CD14-positive monocyte (primary cell): ENCODE data around the gene EDIL3. TPM values are rescaled to one million over a fixed set of nuclear protein-coding genes. Genes with fewer than 3 reads are reported as not detected.
"Not testable (repeated sequence)": the region's sequence is repeated elsewhere in the genome, so short reads cannot be mapped to it uniquely, and the experiment has no call there.

Experiments
- DNase-seq, 3 donors: peaks; one replicate each; pipeline ENCODE4 v3.0.0-alpha.2; 2011 to 2022
- H2AFZ ChIP-seq: 2 replicates; pipeline ENCODE4 v1.6.0; 2012; ENCODE audit warnings: mild to moderate bottlenecking, low read depth, low read length, inconsistent platforms; ENCODE audit not compliant: insufficient read depth, poor library complexity, severe bottlenecking
- H3K27ac ChIP-seq, 2 donors: 1 replicate in 1 of 2; 2 replicates in 1 of 2; pipeline ENCODE4 v1.5.1; 2012 to 2013; ENCODE audit warnings: low read length in 2 of 2, control low read depth in 1 of 2, inconsistent platforms in 1 of 2, low read depth in 1 of 2, mild to moderate bottlenecking in 1 of 2
- H3K27me3 ChIP-seq, 2 donors: one replicate each; pipeline versions ENCODE4 v1.6.0 to v1.6.1; 2011 to 2013; ENCODE audit warnings: low read length in 2 of 2; ENCODE audit not compliant: control insufficient read depth in 2 of 2, insufficient read depth in 2 of 2
- H3K36me3 ChIP-seq, 2 donors: replicated peaks in 1 of 2; 1 replicate in 1 of 2; 2 replicates in 1 of 2; pipeline versions ENCODE4 v1.5.1 to v1.6.1; 2012 to 2013; ENCODE audit warnings: low read length in 2 of 2, control low read depth in 1 of 2, inconsistent platforms in 1 of 2, mild to moderate bottlenecking in 1 of 2; ENCODE audit not compliant: insufficient read depth in 2 of 2, control insufficient read depth in 1 of 2
- H3K4me1 ChIP-seq, 2 donors: 1 replicate in 1 of 2; 2 replicates in 1 of 2; pipeline versions ENCODE4 v1.5.1 to v1.6.1; 2012 to 2013; ENCODE audit warnings: low read length in 2 of 2, control low read depth in 1 of 2, inconsistent platforms in 1 of 2, mild to moderate bottlenecking in 1 of 2, moderate library complexity in 1 of 2; ENCODE audit not compliant: insufficient read depth in 2 of 2, control insufficient read depth in 1 of 2
- H3K4me2 ChIP-seq: replicated peaks from 2 replicates; pipeline ENCODE3; 2012; ENCODE audit warnings: low read length, moderate library complexity, mild to moderate bottlenecking; ENCODE audit not compliant: poor library complexity, severe bottlenecking; ENCODE audit errors: extremely low read depth
- H3K4me3 ChIP-seq, 3 experiments: fragments of 200-600 bp in 1 of 3; sonication (generic) in 1 of 3; replicated peaks in 1 of 3; 1 replicate in 2 of 3; 2 replicates in 1 of 3; pipeline ENCODE4 v1.5.1; 2011 to 2013; ENCODE audit warnings: low read length in 3 of 3, mild to moderate bottlenecking in 3 of 3, control low read depth in 2 of 3, low read depth in 2 of 3, inconsistent platforms in 1 of 3, moderate library complexity in 1 of 3
- H3K79me2 ChIP-seq: 2 replicates; pipeline ENCODE4 v1.6.0; 2012; ENCODE audit warnings: mild to moderate bottlenecking, control low read depth, inconsistent platforms, low read length, moderate library complexity; ENCODE audit not compliant: insufficient read depth
- H3K9ac ChIP-seq: 2 replicates; pipeline ENCODE4 v1.6.0; 2017; ENCODE audit warnings: low read length, mild to moderate bottlenecking; ENCODE audit not compliant: insufficient read depth, poor library complexity, severe bottlenecking
- H3K9me3 ChIP-seq, 2 donors: replicated peaks in 1 of 2; 1 replicate in 1 of 2; 2 replicates in 1 of 2; pipeline versions ENCODE4 v1.5.1 to v1.6.1; 2012 to 2013; ENCODE audit warnings: low read length in 2 of 2, control low read depth in 1 of 2; ENCODE audit not compliant: control insufficient read depth in 1 of 2, insufficient read depth in 1 of 2
- H4K20me1 ChIP-seq: 2 replicates; pipeline ENCODE4 v1.6.0; 2012; ENCODE audit warnings: mild to moderate bottlenecking, low read length, control low read depth, moderate library complexity; ENCODE audit not compliant: insufficient read depth
- H3K27ac Mint-ChIP-seq, 7 donors: one replicate each; pipeline ENCODE4 v1.8.0; 2020; ENCODE audit warnings: mild to moderate bottlenecking in 7 of 7, mixed read lengths in 7 of 7, moderate library complexity in 6 of 7, inconsistent platforms in 2 of 7
- H3K27me3 Mint-ChIP-seq, 3 donors: one replicate each; pipeline ENCODE4 v1.8.0; 2021 to 2022; ENCODE audit warnings: low read depth in 3 of 3, mild to moderate bottlenecking in 3 of 3, mixed read lengths in 3 of 3, moderate library complexity in 3 of 3, inconsistent platforms in 1 of 3
- H3K36me3 Mint-ChIP-seq, 2 donors: one replicate each; pipeline ENCODE4 v1.8.0; 2020; ENCODE audit warnings: mixed read lengths in 2 of 2, inconsistent platforms in 1 of 2, mild to moderate bottlenecking in 1 of 2
- H3K4me1 Mint-ChIP-seq: one replicate; pipeline ENCODE4 v1.8.0; 2020; ENCODE audit warnings: mild to moderate bottlenecking, mixed read lengths
- H3K4me3 Mint-ChIP-seq, 2 donors: one replicate each; pipeline ENCODE4 v1.8.0; 2020; ENCODE audit warnings: mild to moderate bottlenecking in 2 of 2, mixed read lengths in 2 of 2, moderate library complexity in 1 of 2
- H3K9me3 Mint-ChIP-seq, 7 donors: one replicate each; pipeline ENCODE4 v1.8.0; 2020 to 2022; ENCODE audit warnings: mixed read lengths in 7 of 7, mild to moderate bottlenecking in 6 of 7, moderate library complexity in 6 of 7, inconsistent platforms in 2 of 7
- WGBS: methylation state at CpG from one replicate; pipeline ENCODE4 v1.1.5; 2013; ENCODE audit warnings: missing lambda C conversion rate; ENCODE audit not compliant: insufficient coverage; 5-methylcytosine and 5-hydroxymethylcytosine counted together
- intact Hi-C, 2 donors: fragments of 100-400 bp; cut with micrococcal nuclease; formaldehyde crosslinking; loops; one replicate each; pipeline versions ENCODE4 v1.15.0 to v1.15.1; 2023
- polyA plus RNA-seq, 3 donors: library from polyadenylated mRNA; depleted of rRNA in 1 of 3; unstranded in 2 of 3; stranded (reverse) in 1 of 3; fragments of 300-500 nt in 2 of 3; fragments of >200 nt in 1 of 3; fragmentation: Illumina TruSeq in 2 of 3; gene quantifications; 1 replicate in 2 of 3; 2 replicates in 1 of 3; pipeline ENCODE4 v1.2.3, GENCODE V29; 2012 to 2021
- TF ChIP-seq, protein P1 (sequence below): fragments of 200-600 bp; IDR thresholded peaks from one replicate; pipeline ENCODE4 v1.8.0; 2022; ENCODE audit warnings: antibody characterized with exemption, mild to moderate bottlenecking

The EDIL3 gene
- polyA plus RNA-seq, 3 donors: 0.09 TPM; not detected in 2

DNA sequence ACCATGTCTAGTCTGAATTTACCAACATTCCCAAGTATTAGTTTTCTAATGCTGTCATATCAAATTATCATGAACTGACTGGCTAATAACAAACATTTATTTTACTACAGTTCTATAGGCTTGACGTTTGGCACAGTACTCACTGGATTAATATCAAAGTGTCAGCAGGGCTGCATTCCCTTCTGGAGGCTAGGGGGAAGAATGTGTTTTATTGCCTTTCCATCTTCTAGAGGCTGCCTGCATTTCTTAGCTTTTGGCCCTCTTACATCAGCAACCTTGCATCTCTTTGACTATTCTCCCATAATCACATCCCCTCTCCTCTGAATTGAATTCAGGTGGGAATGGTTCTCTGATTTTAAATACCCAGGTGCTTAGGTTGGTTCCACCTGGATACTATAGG, 84.7 kb downstream of the EDIL3 start:
- H3K36me3 ChIP-seq: no peaks in the 10 kb centered on the region
- no peaks in the 10 kb centered on the region for H3K79me2 ChIP-seq
- DNase-seq: no peak
- no peak overlapping the region for H3K9ac ChIP-seq
- no peaks in the 10 kb centered on the region for H3K9me3 ChIP-seq
- H3K4me2 ChIP-seq: no peak overlapping the region
- H3K27me3 ChIP-seq: no peaks in the 10 kb centered on the region
- no CpG with 5 or more reads among the region's 1 CpG for WGBS
- no peaks in the 10 kb centered on the region for H3K4me1 ChIP-seq
- no peak overlapping the region for H2AFZ ChIP-seq
- intact Hi-C loops: no loop called here
- TF ChIP-seq, protein P1, sequence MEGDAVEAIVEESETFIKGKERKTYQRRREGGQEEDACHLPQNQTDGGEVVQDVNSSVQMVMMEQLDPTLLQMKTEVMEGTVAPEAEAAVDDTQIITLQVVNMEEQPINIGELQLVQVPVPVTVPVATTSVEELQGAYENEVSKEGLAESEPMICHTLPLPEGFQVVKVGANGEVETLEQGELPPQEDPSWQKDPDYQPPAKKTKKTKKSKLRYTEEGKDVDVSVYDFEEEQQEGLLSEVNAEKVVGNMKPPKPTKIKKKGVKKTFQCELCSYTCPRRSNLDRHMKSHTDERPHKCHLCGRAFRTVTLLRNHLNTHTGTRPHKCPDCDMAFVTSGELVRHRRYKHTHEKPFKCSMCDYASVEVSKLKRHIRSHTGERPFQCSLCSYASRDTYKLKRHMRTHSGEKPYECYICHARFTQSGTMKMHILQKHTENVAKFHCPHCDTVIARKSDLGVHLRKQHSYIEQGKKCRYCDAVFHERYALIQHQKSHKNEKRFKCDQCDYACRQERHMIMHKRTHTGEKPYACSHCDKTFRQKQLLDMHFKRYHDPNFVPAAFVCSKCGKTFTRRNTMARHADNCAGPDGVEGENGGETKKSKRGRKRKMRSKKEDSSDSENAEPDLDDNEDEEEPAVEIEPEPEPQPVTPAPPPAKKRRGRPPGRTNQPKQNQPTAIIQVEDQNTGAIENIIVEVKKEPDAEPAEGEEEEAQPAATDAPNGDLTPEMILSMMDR: no peak
- peaks cover 1 to 4% (median 2%) of the 10 kb centered on the region in 3 donors for H3K27me3 Mint-ChIP-seq
- no peak overlapping the region for H3K4me3 ChIP-seq
- H3K27ac ChIP-seq: no peak overlapping the region
- peaks cover 0 to 3% (median 1%) of the 10 kb centered on the region in 7 donors for H3K9me3 Mint-ChIP-seq
- H3K4me1 Mint-ChIP-seq: peaks cover 3% of the 10 kb centered on the region
- no peaks in the 10 kb centered on the region for H4K20me1 ChIP-seq
- H3K27ac Mint-ChIP-seq: no peak overlapping the region
- H3K4me3 Mint-ChIP-seq: no peak overlapping the region
- no peaks in the 10 kb centered on the region for H3K36me3 Mint-ChIP-seq

- H3K27me3 ChIP-seq: no peaks in the 10 kb centered on the region
- H3K4me3 ChIP-seq: no peak overlapping the region
- peaks cover 3% of the 10 kb centered on the region for H3K4me1 Mint-ChIP-seq
- WGBS: 97% methylated on average over 3 of the region's 4 CpGs
- no peaks in the 10 kb centered on the region for H3K36me3 Mint-ChIP-seq
- peaks cover 0 to 5% (median 3%) of the 10 kb centered on the region in 7 donors for H3K9me3 Mint-ChIP-seq
- H3K36me3 ChIP-seq: no peaks in the 10 kb centered on the region
- no peak overlapping the region for H3K4me3 Mint-ChIP-seq
- H3K9me3 ChIP-seq: no peaks in the 10 kb centered on the region
- no peak for DNase-seq
- H3K27me3 Mint-ChIP-seq: peaks cover under 1 to 4% (median 2%) of the 10 kb centered on the region in 3 donors
- H3K4me2 ChIP-seq: no peak overlapping the region
- TF ChIP-seq, protein P1: no peak
- H3K9ac ChIP-seq: no peak overlapping the region
- H3K4me1 ChIP-seq: no peaks in the 10 kb centered on the region
- H3K79me2 ChIP-seq: no peaks in the 10 kb centered on the region
- H2AFZ ChIP-seq: no peak overlapping the region
- intact Hi-C loops: no loop called here
- H3K27ac Mint-ChIP-seq: no peak overlapping the region
- no peak overlapping the region for H3K27ac ChIP-seq
- no peaks in the 10 kb centered on the region for H4K20me1 ChIP-seq
Observed at GRCh38 chr5:84298628-84299027, 86.1 kb downstream of the EDIL3 start.

DNA sequence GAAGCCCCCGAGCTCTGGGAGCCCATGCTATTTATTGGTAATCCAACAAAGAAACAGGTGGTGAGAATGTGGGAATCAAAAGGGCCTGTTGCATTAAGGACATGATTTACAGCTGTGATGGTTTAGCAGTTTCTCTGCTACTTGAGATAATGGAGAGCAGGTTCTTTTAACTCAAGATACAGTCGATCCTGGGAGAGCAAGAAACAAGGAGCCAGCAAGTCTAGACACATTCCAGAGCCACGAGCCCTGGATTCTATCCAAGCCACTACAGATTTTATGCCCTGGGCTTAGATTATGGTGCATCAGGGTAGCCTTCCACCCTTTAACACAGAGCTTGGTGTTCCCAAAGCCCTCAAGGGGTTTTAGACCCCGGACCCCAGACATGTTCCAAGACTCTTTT, 87.0 kb downstream of the EDIL3 start:
- H3K4me2 ChIP-seq, H3K27ac Mint-ChIP-seq, H3K27ac ChIP-seq, H2AFZ ChIP-seq, H3K4me3 ChIP-seq, H4K20me1 ChIP-seq, H3K4me3 Mint-ChIP-seq, intact Hi-C loops, H3K4me1 ChIP-seq, H3K9me3 Mint-ChIP-seq, H3K79me2 ChIP-seq, H3K9ac ChIP-seq, H3K27me3 ChIP-seq, H3K36me3 ChIP-seq, H3K27me3 Mint-ChIP-seq, DNase-seq, H3K36me3 Mint-ChIP-seq, H3K9me3 ChIP-seq: not testable (repeated sequence)
- 69% methylated on average over 3 of the region's 4 CpGs for WGBS
- H3K4me1 Mint-ChIP-seq: peaks cover 11% of the 10 kb centered on the region
